Stimulated activated CD8-positive, alpha-beta memory T cell treated with anti-CD3 and anti-CD28 coated beads, Interleukin-15, amount 100 ng/mL, for 4 hours (primary cell): ENCODE data around the gene CIC.
"Not testable (repeated sequence)": the region's sequence is repeated elsewhere in the genome, so short reads cannot be mapped to it uniquely, and the experiment has no call there.

Source experiments
- DNase-seq, 2 donors: peaks; one replicate each; pipeline ENCODE4 v3.0.0-alpha.2; 2020; ENCODE audit warnings: low read depth in 2 of 2

Gene CIC

DNA sequence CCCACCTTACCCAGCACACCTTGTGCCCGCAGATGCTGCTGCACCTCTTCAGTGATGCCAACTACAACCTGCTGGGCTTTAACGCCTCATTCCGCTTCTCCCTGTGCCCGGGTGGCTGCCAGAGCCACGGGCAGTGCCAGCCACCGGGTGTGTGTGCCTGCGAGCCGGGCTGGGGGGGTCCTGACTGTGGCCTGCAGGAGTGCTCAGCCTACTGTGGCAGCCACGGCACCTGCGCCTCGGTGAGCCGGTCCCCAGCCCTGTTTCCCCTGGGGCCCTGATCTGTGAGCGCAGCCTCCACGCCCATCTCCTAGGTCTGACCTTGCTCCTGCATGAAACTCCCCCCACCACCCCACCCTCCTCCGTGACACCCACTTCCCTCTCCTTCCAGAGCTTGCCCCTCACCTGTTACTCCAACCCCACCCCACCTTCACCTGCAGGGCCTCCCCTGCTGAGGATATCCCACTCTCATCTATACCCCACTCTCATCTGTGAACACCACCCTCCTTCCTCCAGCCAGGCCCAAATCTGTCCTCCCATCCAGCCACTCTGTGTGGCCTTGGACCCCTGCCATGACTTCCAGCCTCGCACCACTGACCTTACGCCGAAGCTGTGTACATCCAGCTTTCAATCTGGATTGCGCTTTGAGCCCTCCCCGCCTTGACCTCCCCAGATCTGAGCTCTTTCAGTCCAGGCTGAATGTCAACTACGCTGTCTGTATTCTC lies 65.1 kb downstream of the CIC start:
- DNase-seq, result no peak

DNA sequence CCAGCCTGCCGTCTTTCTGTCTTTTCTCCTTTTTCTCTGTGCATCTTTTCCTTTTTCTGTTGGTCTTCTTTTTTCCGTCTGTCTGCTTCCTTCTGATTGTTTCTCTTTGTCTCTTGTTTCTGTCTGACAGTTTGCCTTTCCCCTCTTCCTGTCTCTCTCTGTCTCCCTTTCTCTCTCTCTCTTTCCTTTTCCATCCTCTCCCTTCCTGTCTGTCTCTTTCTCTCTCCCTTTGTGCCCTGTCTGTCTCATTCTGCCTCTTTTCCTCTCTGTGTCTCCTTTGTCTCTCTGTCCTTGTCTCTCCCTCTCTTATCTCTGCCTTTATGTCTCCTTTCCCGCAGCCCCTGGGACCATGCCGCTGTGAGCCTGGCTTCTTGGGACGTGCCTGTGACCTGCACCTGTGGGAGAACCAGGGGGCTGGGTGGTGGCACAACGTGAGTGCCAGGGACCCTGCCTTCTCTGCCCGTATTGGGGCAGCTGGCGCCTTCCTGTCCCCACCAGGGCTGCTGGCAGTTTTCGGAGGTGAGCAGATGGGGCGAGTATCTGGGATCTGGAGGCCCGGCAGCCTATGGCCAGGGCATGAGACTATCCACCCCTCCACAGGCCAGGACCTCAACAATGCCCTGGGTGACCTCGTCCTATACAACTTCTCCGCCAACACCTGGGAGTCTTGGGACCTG lies 65.8 kb downstream of the CIC start:
- no peak for DNase-seq

DNA sequence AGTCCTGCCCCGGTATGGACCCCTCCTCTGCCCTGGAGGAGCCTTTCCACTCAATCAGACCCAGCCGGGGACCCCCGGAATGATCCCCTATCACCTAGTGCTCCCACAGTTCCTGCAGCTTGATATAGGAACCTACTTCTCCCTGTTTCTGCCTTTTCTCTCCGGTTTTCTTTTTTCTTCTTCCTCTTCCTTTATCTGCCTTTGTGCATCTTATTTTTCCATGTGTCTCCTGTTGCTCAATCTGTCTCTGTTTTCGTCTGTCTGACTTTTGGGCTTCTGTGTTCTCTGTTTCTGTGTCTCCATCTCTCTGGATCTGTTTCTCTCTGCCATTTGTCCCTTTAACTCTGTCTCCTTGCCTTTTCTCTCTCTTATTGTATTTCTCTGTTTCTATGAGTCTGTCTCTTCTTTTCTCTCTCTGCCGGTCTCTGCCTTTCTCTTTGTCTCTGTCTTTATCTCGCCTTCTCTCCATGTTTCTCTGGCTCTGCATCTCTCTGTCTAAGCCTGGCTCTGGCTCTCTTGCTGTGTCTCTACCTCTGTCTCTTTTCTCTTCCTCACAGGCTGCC lies 66.4 kb downstream of the CIC start:
- no peak for DNase-seq

DNA sequence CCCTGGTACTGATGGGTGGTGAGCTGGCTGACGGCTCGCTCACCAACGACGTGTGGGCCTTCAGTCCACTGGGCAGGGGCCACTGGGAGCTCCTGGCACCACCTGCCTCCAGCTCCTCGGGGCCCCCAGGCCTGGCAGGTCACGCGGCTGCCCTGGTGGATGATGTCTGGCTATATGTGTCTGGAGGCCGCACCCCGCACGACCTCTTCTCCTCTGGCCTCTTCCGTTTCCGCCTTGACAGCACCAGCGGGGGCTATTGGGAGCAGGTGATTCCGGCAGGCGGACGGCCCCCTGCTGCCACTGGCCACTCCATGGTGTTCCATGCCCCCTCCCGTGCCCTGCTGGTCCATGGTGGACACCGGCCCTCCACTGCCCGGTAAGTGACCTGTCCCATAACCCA lies 66.9 kb downstream of the CIC start:
- no peak for DNase-seq

DNA sequence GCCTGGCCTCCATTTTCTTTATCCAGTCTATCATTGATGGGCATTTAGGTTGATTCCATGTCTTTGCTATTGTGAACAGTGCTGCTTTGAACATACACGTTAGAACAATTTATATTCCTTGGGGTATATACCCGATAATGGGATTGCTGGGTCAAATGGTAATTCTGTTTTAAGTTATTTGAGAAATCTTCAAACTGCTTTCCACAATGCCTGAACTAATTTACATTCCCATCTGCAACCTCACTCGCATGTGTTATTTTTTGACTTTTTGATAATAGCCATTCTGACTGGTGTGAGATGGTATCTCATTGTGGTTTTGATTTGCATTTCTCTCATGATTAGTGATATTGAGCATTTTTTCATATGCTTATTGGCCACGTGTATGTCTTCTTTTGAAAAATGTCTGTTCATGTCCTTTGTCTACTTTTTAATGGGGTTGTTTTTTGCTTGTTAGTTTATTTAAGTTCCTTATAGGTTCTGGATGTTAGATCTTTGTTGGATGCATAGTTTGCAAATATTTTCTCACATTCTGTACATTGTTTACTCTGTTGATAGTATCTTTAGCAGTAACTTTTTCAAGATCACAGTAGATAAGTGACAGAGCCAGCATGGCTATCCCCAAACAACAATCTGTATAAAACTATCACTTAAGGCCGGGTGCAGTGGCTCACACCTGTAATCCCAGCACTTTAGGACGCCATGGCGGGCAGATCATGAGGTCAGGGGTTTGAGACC lies 70.2 kb downstream of the CIC start:
- DNase-seq, result not testable (repeated sequence)

DNA sequence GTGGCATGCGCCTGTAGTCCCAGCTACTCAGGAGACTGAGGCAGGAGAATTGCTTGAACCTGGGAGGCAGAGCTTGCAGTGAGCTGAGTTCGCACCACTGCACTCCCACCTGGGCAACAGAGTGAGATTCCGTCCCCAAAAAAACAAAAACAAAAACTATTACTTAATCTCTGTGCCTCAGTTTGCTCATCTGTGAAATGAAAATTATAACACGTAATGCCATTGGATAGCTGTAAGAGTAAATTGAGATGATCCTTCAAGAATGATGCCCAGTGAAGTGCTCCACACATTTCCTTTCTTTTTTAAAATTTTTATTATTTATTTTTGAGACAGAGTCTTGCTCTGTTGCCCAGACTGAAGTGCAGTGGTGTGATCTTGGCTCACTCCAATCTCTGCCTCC lies 70.9 kb downstream of the CIC start:
- not testable (repeated sequence) for DNase-seq

DNA sequence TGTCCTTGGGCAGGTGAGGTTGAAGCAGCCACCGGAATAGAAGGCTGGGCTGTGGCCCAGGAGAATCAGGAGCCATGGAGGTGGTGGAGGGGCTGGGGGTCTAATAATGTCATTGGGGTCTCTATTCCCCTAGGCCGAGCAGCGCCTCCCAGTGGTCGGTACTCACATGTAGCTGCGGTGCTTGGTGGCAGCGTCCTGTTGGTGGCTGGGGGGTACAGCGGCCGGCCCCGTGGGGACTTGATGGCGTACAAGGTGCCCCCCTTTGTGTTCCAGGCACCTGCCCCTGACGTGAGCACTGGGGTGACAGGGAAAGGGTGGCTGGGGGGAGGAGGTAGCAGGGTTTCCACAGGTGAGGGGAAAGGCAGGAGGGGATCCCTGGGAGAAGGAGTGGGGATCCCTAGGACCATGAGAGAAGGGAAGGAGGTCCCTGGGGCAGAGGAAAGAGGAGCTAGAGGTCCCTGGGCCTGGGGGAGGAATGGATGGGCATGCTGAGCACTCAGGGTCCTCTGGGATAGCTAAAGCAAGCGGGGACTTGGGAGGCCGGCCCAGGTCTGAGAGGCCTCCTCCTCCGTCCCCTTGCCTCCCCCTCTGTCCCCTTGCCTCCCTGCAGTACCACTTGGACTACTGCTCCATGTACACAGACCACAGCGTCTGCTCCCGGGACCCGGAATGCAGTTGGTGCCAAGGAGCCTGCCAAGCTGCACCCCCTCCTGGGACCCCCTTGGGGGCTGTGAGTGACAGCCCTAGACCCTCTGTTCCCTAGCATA lies 74.5 kb downstream of the CIC start:
- DNase-seq, result no peak

DNA sequence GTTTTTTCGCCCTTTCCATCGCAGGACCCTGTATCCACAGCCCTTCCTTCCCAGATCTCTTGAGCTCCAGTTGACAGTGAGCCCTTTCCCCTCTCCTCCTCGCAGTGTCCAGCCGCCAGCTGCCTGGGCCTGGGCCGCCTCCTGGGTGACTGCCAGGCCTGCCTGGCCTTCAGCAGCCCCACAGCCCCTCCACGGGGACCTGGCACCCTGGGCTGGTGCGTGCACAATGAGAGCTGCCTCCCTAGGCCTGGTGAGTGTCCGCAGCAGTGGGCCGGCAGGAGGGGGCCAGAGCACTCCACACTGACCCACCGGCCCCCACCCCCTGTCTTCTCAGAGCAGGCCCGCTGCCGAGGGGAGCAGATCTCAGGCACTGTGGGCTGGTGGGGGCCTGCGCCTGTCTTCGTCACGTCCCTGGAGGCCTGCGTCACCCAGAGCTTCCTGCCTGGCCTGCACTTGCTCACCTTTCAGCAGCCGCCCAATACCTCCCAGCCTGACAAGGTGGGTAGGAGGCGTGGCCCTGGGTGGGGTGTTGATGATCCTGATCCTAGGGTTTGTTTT lies 75.4 kb downstream of the CIC start:
- DNase-seq, result no peak
